IMR-90 (cell line): Measurements from ENCODE around the gene HOXB1. TPM values are rescaled to one million over a fixed set of nuclear protein-coding genes. Genes with fewer than 3 reads are reported as not detected.

ENCODE experiments used
- ATAC-seq: fragments of 200-7000 bp; cut with Tn5 transposase; 2 replicates; pipeline ENCODE4 v1.9.1; 2020; ENCODE audit warnings: low read depth, mild to moderate bottlenecking, moderate library complexity
- BruUV-seq: library from RNA; stranded (reverse); fragments of 400-500 nt; replicated peaks from 2 replicates; lab custom pipeline; 2021; lab: Mats Ljungman, UMichigan
- CTCF ChIA-PET: fragments of 300-600 bp; formaldehyde crosslinking; extraction: SDS; loops from one replicate; lab custom pipeline; 2021; ENCODE audit warnings: antibody characterized with exemption; lab: Yijun Ruan, JAX
- POLR2A ChIA-PET: fragments of 300-600 bp; sonication (Branson Sonifier 250); formaldehyde crosslinking; loops from one replicate; lab custom pipeline; 2022; ENCODE audit warnings: antibody characterized with exemption; ENCODE audit not compliant: unreplicated experiment; lab: Charles Lee
- DNase-seq: peaks from one replicate; pipeline ENCODE4 v3.0.0; 2013
- H2AFZ ChIP-seq: replicated peaks from 2 replicates; pipeline ENCODE3; 2013; ENCODE audit warnings: low read length, mild to moderate bottlenecking; ENCODE audit not compliant: poor library complexity
- H2AK5ac ChIP-seq: 2 replicates; pipeline ENCODE4 v1.6.1; 2013; ENCODE audit warnings: low read depth, low read length, inconsistent platforms
- H2AK9ac ChIP-seq: replicated peaks from 2 replicates; pipeline ENCODE3; 2013; ENCODE audit warnings: mild to moderate bottlenecking, low read depth, low read length, moderate library complexity; ENCODE audit not compliant: poor library complexity
- H2BK120ac ChIP-seq: 2 replicates; pipeline ENCODE4 v1.6.1; 2013; ENCODE audit warnings: low read depth, low read length, inconsistent platforms
- H2BK15ac ChIP-seq: 3 replicates; pipeline ENCODE4 v1.6.1; 2013; ENCODE audit warnings: low read depth, low read length, inconsistent platforms
- H2BK20ac ChIP-seq: 2 replicates; pipeline ENCODE4 v1.6.1; 2013; ENCODE audit warnings: low read depth, mild to moderate bottlenecking, inconsistent platforms, low read length, moderate library complexity
- H2BK5ac ChIP-seq: 2 replicates; pipeline ENCODE4 v1.6.1; 2013; ENCODE audit warnings: mild to moderate bottlenecking, low read depth, low read length, inconsistent platforms; ENCODE audit not compliant: poor library complexity, severe bottlenecking
- H3K14ac ChIP-seq: replicated peaks from 2 replicates; pipeline ENCODE4 v1.6.1; 2013; ENCODE audit warnings: low read depth, low read length, inconsistent platforms
- H3K18ac ChIP-seq: 2 replicates; pipeline ENCODE4 v1.6.1; 2013; ENCODE audit warnings: low read depth, low read length, control low read depth
- H3K23ac ChIP-seq: 2 replicates; pipeline ENCODE4 v1.6.1; 2013; ENCODE audit warnings: low read depth, low read length, inconsistent platforms
- H3K27ac ChIP-seq: 2 replicates; pipeline ENCODE4 v1.5.1; 2013; ENCODE audit warnings: mild to moderate bottlenecking, control low read depth, low read length; ENCODE audit not compliant: insufficient read depth
- H3K27me3 ChIP-seq: 2 replicates; pipeline ENCODE4 v1.6.1; 2013; ENCODE audit warnings: low read length; ENCODE audit not compliant: control insufficient read depth, insufficient read depth
- H3K36me3 ChIP-seq: 2 replicates; pipeline ENCODE4 v1.6.1; 2013; ENCODE audit warnings: low read length, mixed read lengths; ENCODE audit not compliant: control insufficient read depth, insufficient read depth
- H3K4ac ChIP-seq: 2 replicates; pipeline ENCODE4 v1.6.1; 2013; ENCODE audit warnings: low read depth, low read length, inconsistent platforms
- H3K4me1 ChIP-seq: 2 replicates; pipeline ENCODE4 v1.6.1; 2013; ENCODE audit warnings: low read length, mixed read lengths; ENCODE audit not compliant: control insufficient read depth, insufficient read depth
- H3K4me2 ChIP-seq: 2 replicates; pipeline ENCODE4 v1.6.1; 2013; ENCODE audit warnings: low read depth, mild to moderate bottlenecking, control low read depth, low read length, moderate library complexity
- H3K4me3 ChIP-seq: 2 replicates; pipeline ENCODE4 v1.5.1; 2013; ENCODE audit warnings: low read depth, mild to moderate bottlenecking, control low read depth, low read length, moderate library complexity; ENCODE audit not compliant: insufficient read depth
- H3K56ac ChIP-seq: 2 replicates; pipeline ENCODE4 v1.6.1; 2013; ENCODE audit warnings: low read length, inconsistent platforms; ENCODE audit not compliant: insufficient read depth; ENCODE audit errors: extremely low read depth
- H3K79me1 ChIP-seq, 2 experiments: 2 replicates each; pipeline ENCODE4 v1.6.1; 2013; ENCODE audit warnings: low read length in 2 of 2, inconsistent platforms in 1 of 2, low read depth in 1 of 2
- H3K9ac ChIP-seq: 2 replicates; pipeline ENCODE4 v1.6.1; 2013; ENCODE audit warnings: low read depth, low read length, control low read depth
- H3K9me1 ChIP-seq: 2 replicates; pipeline ENCODE4 v1.6.1; 2013; ENCODE audit warnings: low read length, inconsistent platforms; ENCODE audit not compliant: insufficient read depth
- H3K9me3 ChIP-seq: 2 replicates; pipeline ENCODE4 v1.6.1; 2013; ENCODE audit warnings: low read length; ENCODE audit not compliant: control insufficient read depth, insufficient read depth
- H4K20me1 ChIP-seq: 2 replicates; pipeline ENCODE4 v1.6.1; 2013; ENCODE audit warnings: low read length, inconsistent platforms; ENCODE audit not compliant: insufficient read depth
- H4K5ac ChIP-seq: 2 replicates; pipeline ENCODE4 v1.6.1; 2013; ENCODE audit warnings: mild to moderate bottlenecking, low read depth, low read length, control low read depth
- H4K8ac ChIP-seq, 2 experiments: 2 replicates each; pipeline ENCODE4 v1.6.1; 2013; ENCODE audit warnings: low read depth in 2 of 2, low read length in 2 of 2, control low read depth in 1 of 2, inconsistent platforms in 1 of 2
- H4K91ac ChIP-seq: 2 replicates; pipeline ENCODE4 v1.6.1; 2013; ENCODE audit warnings: low read depth, low read length, inconsistent platforms; ENCODE audit not compliant: insufficient read depth
- CHD1 ChIP-seq: IDR thresholded peaks from 2 replicates; pipeline ENCODE4 v1.6.1; 2012; ENCODE audit warnings: low read depth, low read length, improper control_type of control experiment
- RAD21 ChIP-seq: IDR thresholded peaks from 2 replicates; pipeline ENCODE4 v1.6.1; 2012; ENCODE audit warnings: low read length, improper control_type of control experiment
- WGBS, 2 experiments: methylation state at CpG; one replicate each; pipeline versions ENCODE4 v1.1.5 to v1.1.7; 2013; ENCODE audit warnings: missing lambda C conversion rate in 2 of 2; ENCODE audit not compliant: insufficient read length in 1 of 2; ENCODE audit errors: extremely low coverage in 2 of 2; 5-methylcytosine and 5-hydroxymethylcytosine counted together
- dilution Hi-C: fragments of 300-500 bp; cut with HindIII; formaldehyde crosslinking; loops from one replicate; pipeline ENCODE4 v1.14.3; 2018; ENCODE audit warnings: low sequenced_read_pairs; ENCODE audit not compliant: unreplicated experiment
- in situ Hi-C: fragments of 300-500 bp; cut with MboI; formaldehyde crosslinking; loops from 3 replicates; pipeline ENCODE4 v1.14.3; 2019; ENCODE audit warnings: low sequenced_read_pairs, inconsistent platforms, mixed read lengths
- intact Hi-C: fragments of 100-400 bp; cut with micrococcal nuclease; formaldehyde crosslinking; loops from 2 replicates; pipeline ENCODE4 v1.10.0; 2022
- polyA plus RNA-seq, 3 experiments: library from polyadenylated mRNA; depleted of rRNA; stranded (reverse); fragments of >200 nt; gene quantifications; 2 replicates each; pipeline ENCODE4 v1.2.3, GENCODE V29; 2012; ENCODE audit warnings: low replicate concordance in 1 of 3
- total RNA-seq: library from RNA; depleted of rRNA; stranded (reverse); fragments of >200 nt; gene quantifications from 2 replicates; pipeline ENCODE4 v1.2.3, GENCODE V29; 2012

Gene HOXB1
- total and polyA plus RNA-seq, 2 of the 4 experiments (the other 2 are of a cell fraction) = not detected

DNA sequence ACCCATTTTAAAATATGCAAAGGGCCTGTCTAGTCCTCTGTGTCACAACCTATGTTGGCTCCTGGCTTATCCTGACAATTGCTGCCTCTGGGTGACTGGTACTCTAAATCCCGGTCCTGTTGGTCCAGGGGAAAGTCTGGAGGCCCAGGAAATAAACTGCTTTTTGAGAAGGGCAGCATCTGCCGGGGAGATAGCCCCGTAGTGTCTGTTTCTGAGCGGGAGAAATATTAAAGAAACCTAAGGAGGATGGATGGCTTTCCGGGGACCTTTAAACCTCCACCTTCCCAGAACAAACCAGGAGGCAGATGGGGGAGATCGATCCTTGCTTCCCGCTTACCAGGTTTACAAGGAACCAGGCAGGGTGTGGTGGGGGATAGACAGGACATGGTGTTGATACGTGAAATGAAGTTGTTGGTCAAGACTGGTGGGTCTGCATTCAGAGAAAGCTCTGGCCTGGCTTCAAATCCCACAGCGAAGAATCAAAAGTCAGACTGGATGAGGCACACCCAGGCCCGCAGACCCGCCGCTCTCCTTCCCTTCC is 10.3 kb upstream of the HOXB1 start:
- Histone ChIP-seq H3K9ac (peak overlapping the region; percentile 99), H3K27me3 (no peaks in the 10 kb centered on the region), H3K9me1 (peaks cover 10% of the 10 kb centered on the region), H4K8ac (peak overlapping the region; percentile 84 to 99), H3K36me3 (peaks cover 20% of the 10 kb centered on the region), H2BK5ac (peak overlapping the region; percentile 96), H3K56ac (peak overlapping the region; percentile 98), H3K4me1 (peaks cover 21% of the 10 kb centered on the region), H3K79me1 (peaks cover 0 to 32% of the 10 kb centered on the region in 2 experiments; a peak in 2 of 4 replicates), H3K9me3 (no peaks in the 10 kb centered on the region), H2AK9ac (peak overlapping the region; percentile 96), H3K4me3 (peak overlapping the region; percentile 96), H2BK15ac (peak overlapping the region; percentile 99), H3K4ac (peak overlapping the region; percentile 96), H3K18ac (peak overlapping the region; percentile 99), H3K14ac (peak overlapping the region; percentile 98), H3K27ac (peak overlapping the region; percentile 99), H2BK120ac (peak overlapping the region; percentile 92), H2AFZ (peak overlapping the region; percentile 66), H4K20me1 (no peaks in the 10 kb centered on the region), H3K23ac (peak overlapping the region; percentile 87), H2BK20ac (peak overlapping the region; percentile 65), H4K91ac (peak overlapping the region; percentile 99), H3K4me2 (peak overlapping the region; percentile 97), H4K5ac (peak overlapping the region; percentile 99), H2AK5ac (peak overlapping the region; percentile 99)
- CTCF ChIA-PET = interaction anchor here (0.8 to 2.8 kb wide), 4 partner anchors 28 to 69 kb away, joined by 3 to 10 read pairs (median 6); no protein-coding TSS in a partner anchor
- WGBS, 2 experiments = 0% methylated on average over 1 of the region's 12 CpGs; no CpG with 5 or more reads in 1 of the 2 experiments
- BruUV-seq = no TSS peak
- intact Hi-C loops = loop anchor here (1.0 to 2.0 kb wide), 6 partner anchors 37 to 205 kb away; no protein-coding TSS in a partner anchor
- ATAC-seq (peak; percentile 2), DNase-seq (peak; percentile 32)
- dilution Hi-C loops = no loop called here
- POLR2A ChIA-PET = interaction anchor here (0.6 to 1.6 kb wide), 19 partner anchors 14 to 726 kb away, joined by 3 to 25 read pairs (median 5); partner anchors contain the start of gene HOXB3
- in situ Hi-C loops = loop anchor here (10.0 kb wide), 1 partner anchor 186 kb away; no protein-coding TSS in a partner anchor
- TF ChIP-seq CHD1 (no peak), RAD21 (0 out of 2 replicates have a peak, but pooled peaks have one; percentile 1)
